Measurements from ENCODE around the gene ATG16L2.

DNA sequence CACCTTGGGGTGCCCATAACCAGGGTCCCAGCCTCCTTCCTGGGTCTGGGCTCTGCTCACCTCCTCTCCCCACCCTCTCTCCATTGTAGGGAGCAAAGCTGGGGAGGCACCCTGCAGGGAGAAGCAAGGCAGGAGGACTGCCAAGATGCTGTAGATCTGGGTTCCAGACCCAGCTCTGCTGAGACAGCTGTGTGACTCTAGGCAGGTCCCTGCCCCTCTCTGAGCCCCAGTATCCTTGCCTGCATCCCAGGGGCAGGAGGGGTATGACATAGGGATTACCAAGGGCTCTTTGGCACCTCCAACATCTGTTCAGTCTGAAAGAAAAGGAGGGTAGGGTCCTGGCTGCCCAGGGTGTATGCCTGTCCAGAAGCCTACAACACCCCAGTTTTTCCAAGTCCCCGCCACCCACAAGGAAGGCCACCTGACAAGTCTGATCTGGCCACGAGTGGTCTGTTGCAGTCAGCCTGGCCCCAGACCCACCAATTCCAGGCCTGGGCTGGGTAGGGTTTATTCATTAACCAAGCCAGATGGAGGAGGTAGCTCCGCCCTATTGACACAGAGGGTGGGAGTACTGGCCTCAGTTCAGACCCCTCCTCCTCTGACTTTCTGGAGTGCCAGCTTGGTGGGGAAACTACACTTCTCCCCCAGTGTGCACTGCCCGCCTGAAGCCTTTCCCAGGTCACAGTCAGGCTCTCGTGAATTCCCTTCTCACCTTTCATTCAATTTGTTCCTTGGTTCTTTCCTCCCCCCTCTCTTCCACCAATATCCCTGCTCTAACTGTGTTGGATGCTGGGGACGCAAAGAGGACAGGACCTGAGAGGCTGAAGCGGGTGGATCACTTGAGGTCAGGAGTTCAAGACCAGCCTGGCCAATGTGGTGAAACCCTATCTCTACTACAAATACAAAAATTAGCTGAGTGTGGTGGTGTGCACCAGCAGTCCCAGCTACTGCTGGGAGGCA is 35.4 kb upstream of the ATG16L2 start:
- TF ChIP-seq, protein P1, sequence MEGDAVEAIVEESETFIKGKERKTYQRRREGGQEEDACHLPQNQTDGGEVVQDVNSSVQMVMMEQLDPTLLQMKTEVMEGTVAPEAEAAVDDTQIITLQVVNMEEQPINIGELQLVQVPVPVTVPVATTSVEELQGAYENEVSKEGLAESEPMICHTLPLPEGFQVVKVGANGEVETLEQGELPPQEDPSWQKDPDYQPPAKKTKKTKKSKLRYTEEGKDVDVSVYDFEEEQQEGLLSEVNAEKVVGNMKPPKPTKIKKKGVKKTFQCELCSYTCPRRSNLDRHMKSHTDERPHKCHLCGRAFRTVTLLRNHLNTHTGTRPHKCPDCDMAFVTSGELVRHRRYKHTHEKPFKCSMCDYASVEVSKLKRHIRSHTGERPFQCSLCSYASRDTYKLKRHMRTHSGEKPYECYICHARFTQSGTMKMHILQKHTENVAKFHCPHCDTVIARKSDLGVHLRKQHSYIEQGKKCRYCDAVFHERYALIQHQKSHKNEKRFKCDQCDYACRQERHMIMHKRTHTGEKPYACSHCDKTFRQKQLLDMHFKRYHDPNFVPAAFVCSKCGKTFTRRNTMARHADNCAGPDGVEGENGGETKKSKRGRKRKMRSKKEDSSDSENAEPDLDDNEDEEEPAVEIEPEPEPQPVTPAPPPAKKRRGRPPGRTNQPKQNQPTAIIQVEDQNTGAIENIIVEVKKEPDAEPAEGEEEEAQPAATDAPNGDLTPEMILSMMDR (conservative IDR thresholded peaks at IDR 0.05 in 1 of 2, IDR thresholded peaks at IDR 0.05 in 1 of 2; ENCODE audit: low read depth in 1 of 2, low read length in 2 of 2), result no peak
- TF ChIP-seq EZH2 (IDR thresholded peaks at IDR 0.05; ENCODE audit: low read length, missing control alignments), result no peak

Data from fibroblast of lung (primary cell).